Stimulated activated naive CD4-positive, alpha-beta T cell (primary cell): Measurements from ENCODE around the gene BOD1L1.

Experiments used
- DNase-seq, 6 experiments: peaks; one replicate each; lab custom pipeline; 2025; lab: John Stamatoyannopoulos, UW

Gene BOD1L1

GRCh38 chr4:13525606-13526281 is 101.8 kb downstream of the BOD1L1 start:
- no peak for DNase-seq

GRCh38 chr4:13524504-13525243 is 102.9 kb downstream of the BOD1L1 start:
- no peak for DNase-seq

GRCh38 chr4:13523591-13524503 is 103.7 kb downstream of the BOD1L1 start:
- no peak for DNase-seq

GRCh38 chr4:13523105-13523477 is 104.4 kb downstream of the BOD1L1 start:
- DNase-seq = no peak

GRCh38 chr4:13522282-13523104 is 105.0 kb downstream of the BOD1L1 start:
- no peak for DNase-seq

GRCh38 chr4:13521047-13521446 is 106.5 kb downstream of the BOD1L1 start:
- DNase-seq = no peak
